GM12801 (cell line): ENCODE data around the gene KMT2C.

Experiments
- TF ChIP-seq, protein P1 (sequence below): IDR thresholded peaks from one replicate; pipeline ENCODE4 v1.5.1; 2011; ENCODE audit warnings: control low read depth; ENCODE audit not compliant: insufficient read length; ENCODE audit errors: extremely low read depth

The KMT2C gene

GRCh38 chr7:152106990-152107389, 328.8 kb downstream of the KMT2C start:
- TF ChIP-seq, protein P1, sequence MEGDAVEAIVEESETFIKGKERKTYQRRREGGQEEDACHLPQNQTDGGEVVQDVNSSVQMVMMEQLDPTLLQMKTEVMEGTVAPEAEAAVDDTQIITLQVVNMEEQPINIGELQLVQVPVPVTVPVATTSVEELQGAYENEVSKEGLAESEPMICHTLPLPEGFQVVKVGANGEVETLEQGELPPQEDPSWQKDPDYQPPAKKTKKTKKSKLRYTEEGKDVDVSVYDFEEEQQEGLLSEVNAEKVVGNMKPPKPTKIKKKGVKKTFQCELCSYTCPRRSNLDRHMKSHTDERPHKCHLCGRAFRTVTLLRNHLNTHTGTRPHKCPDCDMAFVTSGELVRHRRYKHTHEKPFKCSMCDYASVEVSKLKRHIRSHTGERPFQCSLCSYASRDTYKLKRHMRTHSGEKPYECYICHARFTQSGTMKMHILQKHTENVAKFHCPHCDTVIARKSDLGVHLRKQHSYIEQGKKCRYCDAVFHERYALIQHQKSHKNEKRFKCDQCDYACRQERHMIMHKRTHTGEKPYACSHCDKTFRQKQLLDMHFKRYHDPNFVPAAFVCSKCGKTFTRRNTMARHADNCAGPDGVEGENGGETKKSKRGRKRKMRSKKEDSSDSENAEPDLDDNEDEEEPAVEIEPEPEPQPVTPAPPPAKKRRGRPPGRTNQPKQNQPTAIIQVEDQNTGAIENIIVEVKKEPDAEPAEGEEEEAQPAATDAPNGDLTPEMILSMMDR: no peak

DNA sequence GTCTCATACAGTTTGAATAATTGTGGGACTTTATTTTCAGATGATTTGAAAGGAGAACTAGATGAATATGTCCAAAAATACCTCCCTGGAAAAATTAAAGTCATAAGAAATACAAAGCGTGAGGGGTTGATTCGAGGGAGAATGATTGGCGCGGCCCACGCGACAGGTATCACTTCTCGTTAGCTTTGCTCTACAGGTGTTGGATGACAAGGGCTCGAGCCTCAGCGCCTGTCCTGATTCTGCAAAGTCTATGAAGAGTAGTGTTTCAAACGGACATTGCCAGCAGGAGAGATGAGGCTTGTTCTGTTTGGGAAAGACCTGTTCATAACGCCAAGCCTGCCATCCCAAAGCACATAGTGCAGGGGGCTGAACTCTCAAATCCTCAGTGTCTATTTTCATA, 330.6 kb downstream of the KMT2C start:
- TF ChIP-seq, protein P1: no peak

DNA sequence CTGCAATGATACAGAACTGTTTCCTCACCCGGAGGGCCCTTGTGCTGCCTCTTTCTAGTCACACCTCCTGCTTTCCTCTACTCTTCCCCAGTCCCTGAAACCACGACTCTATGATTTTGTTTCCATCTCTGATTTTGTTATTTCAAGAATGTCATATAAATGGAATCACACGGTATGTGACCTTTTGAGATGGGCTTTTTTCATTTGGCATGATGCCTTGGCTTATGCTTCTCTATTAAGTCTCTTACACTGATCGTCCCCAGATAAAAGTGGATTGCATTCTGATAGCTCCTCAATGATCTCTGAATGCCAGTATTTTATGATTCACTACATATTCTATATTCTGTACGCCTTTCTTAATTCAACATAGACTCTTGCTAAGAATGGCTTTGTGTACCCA, 332.1 kb downstream of the KMT2C start:
- TF ChIP-seq, protein P1: no peak

GRCh38 chr7:152103066-152103465, 332.7 kb downstream of the KMT2C start:
- TF ChIP-seq, protein P1: no peak

GRCh38 chr7:152097330-152097729, 338.5 kb downstream of the KMT2C start:
- TF ChIP-seq, protein P1: no peak

DNA sequence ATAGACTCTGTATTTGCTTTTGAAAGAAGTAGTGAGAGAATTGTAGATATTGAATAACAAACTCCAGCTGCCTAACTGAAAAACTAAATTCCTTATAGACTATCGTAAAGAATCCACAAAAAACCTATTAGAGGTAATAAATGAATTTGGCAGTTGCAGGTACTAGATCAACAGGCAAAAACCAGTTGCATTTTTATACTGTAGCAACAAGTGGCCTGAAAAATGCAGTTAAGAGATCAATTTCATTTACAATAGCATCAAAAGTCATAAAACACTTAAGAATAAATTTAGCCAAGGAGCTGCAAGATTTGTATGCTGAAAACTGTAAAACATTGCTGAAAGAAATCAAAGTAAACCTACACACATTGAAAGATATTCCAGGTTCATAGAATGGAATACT, 340.0 kb downstream of the KMT2C start:
- TF ChIP-seq, protein P1: no peak

DNA sequence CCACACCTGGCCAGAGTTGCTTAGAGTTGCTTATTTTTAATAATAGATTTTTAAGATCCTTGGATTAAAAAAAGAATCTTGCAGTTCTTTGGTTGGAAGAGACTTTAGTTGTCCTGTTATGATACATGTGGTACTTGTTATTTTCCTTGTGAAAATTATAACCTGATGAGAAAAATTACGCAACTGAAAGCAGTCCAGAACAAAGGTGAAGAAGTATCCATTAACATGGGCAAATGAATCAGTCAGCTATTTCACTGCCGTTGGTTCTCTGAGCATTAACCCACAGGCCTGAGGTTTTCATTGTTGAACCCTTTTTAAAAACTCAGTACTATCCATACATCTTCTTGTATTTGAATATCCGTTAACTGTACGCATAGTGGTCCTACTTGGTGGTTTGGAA, 342.1 kb downstream of the KMT2C start:
- TF ChIP-seq, protein P1: no peak

DNA sequence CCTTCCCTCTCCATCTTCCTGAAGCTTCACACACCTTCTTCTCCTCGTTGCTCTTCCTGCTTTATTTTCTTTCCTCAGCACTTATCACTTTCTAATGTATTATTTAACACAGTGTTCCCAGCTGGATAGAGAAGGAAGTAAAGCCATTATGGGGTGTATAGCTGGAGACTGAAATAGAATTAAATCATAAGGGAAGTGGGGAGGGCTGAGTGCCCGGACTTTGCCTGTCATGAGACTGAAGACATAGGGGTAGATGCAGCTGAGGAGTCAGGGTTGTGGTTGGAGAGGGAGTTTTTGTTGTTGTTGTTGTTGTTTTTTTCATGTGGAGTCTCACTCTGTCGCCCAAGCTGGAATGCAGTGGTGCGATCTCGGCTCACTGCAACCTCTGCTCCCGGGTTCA, 345.1 kb downstream of the KMT2C start:
- TF ChIP-seq, protein P1: no peak
